ENCODE data around the gene KLF8. TPM values are rescaled to one million over a fixed set of nuclear protein-coding genes. Genes with fewer than 3 reads are reported as not detected.

Gene KLF8
- total RNA-seq, 1 experiment from 2014 or later = 7.3 TPM

GRCh38 chrX:56216332-56216731 is 15.8 kb upstream of the KLF8 start:
- Histone ChIP-seq H2BK15ac (ENCODE audit: low read depth, low read length) (no peak overlapping the region), H2BK12ac (ENCODE audit: insufficient read length, low read depth, low read length) (no peak overlapping the region), H4K8ac (replicated peaks; ENCODE audit: insufficient read length, low read depth, low read length) (no peak overlapping the region), H3K9ac (ENCODE audit: extremely low read depth, insufficient read length, low read length) (no peak overlapping the region), H3K4ac (ENCODE audit: low read depth, low read length) (no peak overlapping the region), H3K4me2 (ENCODE audit: insufficient read depth, insufficient read length, low read length) (no peak overlapping the region), H3K27me3 (ENCODE audit: insufficient read depth, low read length) (no peaks in the 10 kb centered on the region), H3K4me1 (ENCODE audit: insufficient read depth, low read length) (no peaks in the 10 kb centered on the region), H3K9me3 (ENCODE audit: control insufficient read depth, low read depth, low read length) (peaks cover 8% of the 10 kb centered on the region), H3K56ac (ENCODE audit: insufficient read length, low read depth, low read length) (no peak overlapping the region), H3K79me2 (ENCODE audit: insufficient read depth, low read length) (no peaks in the 10 kb centered on the region), H4K5ac (ENCODE audit: insufficient read length, low read depth, low read length) (no peak overlapping the region), H3T11ph (ENCODE audit: low read length) (no peak overlapping the region), H3K14ac (ENCODE audit: insufficient read depth, low read length) (no peak overlapping the region), H2AK5ac (ENCODE audit: insufficient read length, low read length) (no peak overlapping the region), H3K23me2 (ENCODE audit: insufficient read length, low read depth, low read length, poor library complexity, severe bottlenecking) (no peaks in the 10 kb centered on the region), H3K79me1 (ENCODE audit: insufficient read depth, low read depth, low read length, poor library complexity, severe bottlenecking) (no peaks in the 10 kb centered on the region), H2BK120ac (ENCODE audit: low read depth, low read length, poor library complexity, severe bottlenecking) (no peak overlapping the region), H4K91ac (ENCODE audit: insufficient read length, low read depth, low read length) (no peak overlapping the region), H2AFZ (ENCODE audit: low read length) (no peak overlapping the region), H2BK20ac (ENCODE audit: low read depth, low read length, poor library complexity, severe bottlenecking) (no peak overlapping the region), H4K20me1 (ENCODE audit: control insufficient read depth, insufficient read depth, insufficient read length) (no peaks in the 10 kb centered on the region), H2BK5ac (ENCODE audit: insufficient read length, low read length) (no peak overlapping the region), H3K18ac (ENCODE audit: insufficient read length, low read depth, low read length) (no peak overlapping the region), H3K23ac (ENCODE audit: insufficient read length, low read depth, low read length) (no peak overlapping the region), H3K27ac (ENCODE audit: insufficient read length, low read depth, low read length) (no peak overlapping the region)
- H3K27ac Mint-ChIP-seq = no peak overlapping the region
- TF ChIP-seq CTCF (conservative IDR thresholded peaks at IDR 0.05) = no peak
- WGBS (ENCODE audit: extremely low coverage, insufficient read length, low lambda C conversion rate) = no CpG with 5 or more reads among the region's 1 CpG
- no peak overlapping the region for H3K4me3 Mint-ChIP-seq
- no peak for DNase-seq
- H3K27me3 Mint-ChIP-seq (ENCODE audit: low read depth) = no peaks in the 10 kb centered on the region
- peaks cover 56 to 57% of the 10 kb centered on the region in 2 experiments for H3K9me3 Mint-ChIP-seq
- no peaks in the 10 kb centered on the region for H3K4me1 Mint-ChIP-seq
- H3K36me3 Mint-ChIP-seq (ENCODE audit: insufficient read depth in 1 of 3, low read depth in 3 of 3) = peaks cover 1 to 8% (median 3%) of the 10 kb centered on the region in 3 experiments; a peak in 4 of 7 replicates

Data from H9 (cell line).